ENCODE results near the gene ADIPOR2.

The ADIPOR2 gene

DNA sequence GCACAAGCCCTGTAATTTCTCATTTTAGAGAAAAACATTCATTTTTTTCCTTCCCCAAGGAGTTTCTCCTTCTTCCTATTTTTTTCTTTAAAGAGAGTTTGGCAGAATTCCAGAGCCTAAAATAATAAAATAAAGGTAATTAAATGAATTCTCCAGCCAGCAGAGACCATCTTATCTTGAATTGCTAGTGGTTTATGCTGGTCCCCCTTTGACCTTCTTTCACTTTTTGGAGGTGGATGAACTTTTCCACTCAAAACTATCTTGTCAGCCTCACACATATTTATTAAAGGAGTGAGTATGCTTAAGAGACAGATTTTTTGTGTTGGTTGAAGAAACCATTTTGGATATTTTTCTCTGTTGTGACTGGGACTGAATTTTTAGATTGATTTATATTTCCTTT lies 47.6 kb downstream of the ADIPOR2 start:
- DNase-seq = no peak

DNA sequence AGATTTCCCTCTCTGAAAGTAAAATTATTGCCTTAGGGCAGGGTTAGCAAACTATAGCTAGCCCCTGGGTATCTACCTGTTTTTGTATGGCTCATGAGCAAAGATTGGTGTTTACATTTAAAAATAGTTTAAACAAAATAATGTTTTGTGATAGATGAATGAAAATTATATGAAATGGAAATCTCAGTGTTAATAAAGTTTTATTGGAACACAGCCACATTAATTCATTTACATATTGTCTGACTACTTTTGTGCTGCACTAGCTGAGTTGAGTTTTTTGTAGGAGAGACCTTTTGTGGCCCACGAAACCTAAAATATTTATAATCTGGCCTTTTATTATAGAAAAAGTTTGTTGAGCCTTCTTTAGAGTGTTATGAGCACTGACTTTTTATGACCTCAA lies 48.5 kb downstream of the ADIPOR2 start:
- DNase-seq = no peak

- DNase-seq = no peak
Measured at GRCh38 chr12:1740161-1740948, 49.5 kb downstream of the ADIPOR2 start.

- no peak for DNase-seq
Measured at GRCh38 chr12:1741154-1741949, 50.5 kb downstream of the ADIPOR2 start.

GRCh38 chr12:1744932-1745331 lies 54.1 kb downstream of the ADIPOR2 start:
- DNase-seq = no peak

- no peak for DNase-seq
Measured at GRCh38 chr12:1747609-1748008, 56.7 kb downstream of the ADIPOR2 start.

DNA sequence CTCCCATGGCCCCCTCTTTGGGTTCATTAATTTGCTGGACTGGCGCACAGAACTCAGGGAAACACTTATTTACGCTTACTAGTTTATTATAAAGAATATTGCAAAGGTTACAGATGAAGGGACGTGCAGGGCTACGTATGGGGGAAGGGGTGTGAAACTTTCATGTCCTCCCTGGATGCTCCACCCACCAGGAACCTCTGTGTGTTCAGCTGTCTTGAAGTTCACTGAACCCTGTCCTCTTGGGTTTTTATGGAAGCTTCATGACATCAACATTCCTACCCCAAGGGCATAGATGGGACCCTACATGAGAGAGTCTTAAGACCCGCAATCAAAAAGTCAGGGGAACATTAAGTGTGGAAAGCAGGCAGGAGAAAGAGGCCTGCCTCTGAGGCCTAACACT lies 58.1 kb downstream of the ADIPOR2 start:
- no peak for DNase-seq

DNA sequence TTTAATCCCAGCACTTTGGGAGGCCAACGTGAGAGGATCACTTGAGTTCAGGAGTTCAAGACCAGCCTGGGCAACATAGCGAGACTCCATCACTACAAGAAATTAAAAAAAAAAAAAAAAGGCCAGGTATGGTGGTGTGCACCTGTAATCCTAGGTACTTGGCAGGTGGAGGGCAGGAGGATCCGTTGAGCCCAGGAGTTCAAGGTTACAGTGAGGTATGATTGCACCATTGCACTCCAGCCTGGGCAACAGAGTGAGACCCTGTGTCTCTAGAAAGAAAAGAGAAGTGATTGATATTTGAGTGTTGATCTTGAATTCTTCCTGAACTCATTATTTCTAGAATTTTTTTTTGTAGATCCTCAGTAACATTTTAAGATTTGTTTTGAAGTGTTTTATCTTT lies 59.4 kb downstream of the ADIPOR2 start:
- DNase-seq = no peak

- DNase-seq = no peak
Measured at GRCh38 chr12:1758376-1758775, 67.5 kb downstream of the ADIPOR2 start.

DNA sequence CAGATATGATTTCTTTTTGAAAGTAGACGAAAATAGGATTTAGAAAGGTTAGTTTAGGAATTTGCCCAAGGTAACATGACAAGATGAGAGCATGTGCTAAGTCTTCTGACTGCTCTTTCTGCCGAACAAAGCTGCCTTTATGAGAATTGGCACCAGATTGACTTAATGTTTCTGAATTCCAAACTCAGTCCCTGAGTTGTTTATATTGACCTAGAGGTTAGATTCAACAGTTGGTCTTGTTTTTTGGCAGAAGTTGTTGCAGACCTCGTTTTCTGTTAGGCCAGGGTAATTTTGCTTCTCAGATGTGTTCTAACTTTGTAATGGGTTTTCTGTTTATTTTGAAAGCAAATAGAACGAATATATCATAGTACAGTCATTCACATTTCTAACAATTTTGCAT lies 68.0 kb downstream of the ADIPOR2 start:
- no peak for DNase-seq

- no peak for DNase-seq
Measured at GRCh38 chr12:1760566-1761382, 69.9 kb downstream of the ADIPOR2 start.

GRCh38 chr12:1761857-1762256 lies 71.0 kb downstream of the ADIPOR2 start:
- no peak for DNase-seq

GRCh38 chr12:1763153-1763552 lies 72.3 kb downstream of the ADIPOR2 start:
- DNase-seq = no peak

- no peak for DNase-seq
Measured at GRCh38 chr12:1766110-1766509, 75.2 kb downstream of the ADIPOR2 start.

DNA sequence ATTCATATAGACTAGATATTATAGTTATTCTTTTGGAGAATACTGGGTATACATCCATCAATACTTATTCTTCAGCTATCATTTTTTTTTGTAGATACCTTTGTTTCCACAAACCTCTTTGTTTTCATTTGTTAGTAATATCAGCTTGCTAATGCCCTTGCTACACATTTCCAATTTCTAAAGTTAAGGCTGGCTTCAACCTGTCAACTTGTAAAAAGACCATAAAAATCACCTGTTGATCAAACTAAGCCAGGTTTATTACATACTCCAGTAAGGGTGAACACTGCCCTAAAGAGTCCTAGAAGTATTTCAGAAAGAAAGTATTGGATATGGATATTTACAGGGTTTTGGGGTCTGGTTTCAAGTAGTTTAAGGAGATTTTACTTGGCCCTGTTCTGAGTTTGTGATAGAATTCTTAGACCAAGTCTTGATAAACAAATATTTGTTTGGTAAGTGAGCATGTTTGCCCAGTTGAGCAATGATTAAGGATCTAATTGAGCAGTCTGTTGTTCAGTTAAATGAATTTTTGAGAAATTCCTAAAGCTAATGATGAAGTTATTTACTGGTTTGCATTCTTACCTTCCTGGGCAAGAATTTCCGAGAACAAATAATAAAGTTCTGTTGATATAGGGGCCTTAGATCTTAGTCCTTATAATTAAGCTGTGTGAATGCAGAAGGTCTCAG lies 76.7 kb downstream of the ADIPOR2 start:
- no peak for DNase-seq

DNA sequence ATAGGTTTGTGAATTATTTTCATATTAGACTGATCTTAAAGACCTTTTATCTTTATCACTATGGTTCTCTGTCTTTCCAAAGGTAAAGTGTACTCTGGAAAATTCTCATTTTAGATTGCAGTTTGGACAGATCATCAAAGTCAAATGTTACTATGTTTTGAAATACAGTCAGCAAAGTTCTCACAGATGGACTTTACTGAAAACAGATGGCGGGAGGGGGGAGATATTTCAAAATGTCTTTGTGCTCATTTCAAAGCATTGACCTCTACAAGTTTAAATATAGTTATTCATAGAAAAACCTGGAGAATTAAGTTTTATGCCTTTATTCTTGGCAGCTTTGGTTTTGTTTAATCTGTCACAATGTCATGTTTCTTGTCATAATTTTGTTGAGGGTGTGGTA lies 77.7 kb downstream of the ADIPOR2 start:
- DNase-seq = no peak

DNA sequence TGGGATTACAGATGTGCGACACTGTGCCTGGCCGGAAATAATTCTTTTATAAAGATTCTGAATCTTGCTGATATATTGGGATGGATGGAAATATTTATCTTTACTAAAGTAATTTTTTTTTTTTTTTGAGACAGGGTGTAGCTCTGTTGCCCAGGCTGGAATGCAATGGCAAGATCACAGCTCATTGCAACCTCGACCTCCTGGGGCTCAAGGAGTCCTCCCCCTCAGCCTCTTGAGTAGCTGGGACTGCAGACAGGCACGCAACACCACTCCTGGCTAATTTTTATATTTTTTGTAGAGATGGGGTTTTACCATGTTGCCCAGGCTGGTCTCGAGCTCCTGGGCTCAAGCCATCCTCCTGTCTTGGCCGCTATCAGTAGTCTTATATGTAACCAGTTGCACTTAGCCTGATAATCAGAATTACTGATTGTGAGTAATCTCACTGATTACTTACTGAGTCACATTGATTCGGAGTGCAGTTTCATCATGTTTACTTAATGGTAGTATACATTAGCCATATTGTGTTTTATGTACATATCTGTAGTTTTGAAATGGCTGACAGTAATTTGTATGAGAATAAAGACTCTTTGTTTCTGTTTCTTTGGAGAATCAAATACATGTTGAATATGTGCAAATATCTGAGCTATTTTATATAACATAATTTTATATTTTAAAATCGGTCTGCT lies 79.1 kb downstream of the ADIPOR2 start:
- DNase-seq = no peak

DNA sequence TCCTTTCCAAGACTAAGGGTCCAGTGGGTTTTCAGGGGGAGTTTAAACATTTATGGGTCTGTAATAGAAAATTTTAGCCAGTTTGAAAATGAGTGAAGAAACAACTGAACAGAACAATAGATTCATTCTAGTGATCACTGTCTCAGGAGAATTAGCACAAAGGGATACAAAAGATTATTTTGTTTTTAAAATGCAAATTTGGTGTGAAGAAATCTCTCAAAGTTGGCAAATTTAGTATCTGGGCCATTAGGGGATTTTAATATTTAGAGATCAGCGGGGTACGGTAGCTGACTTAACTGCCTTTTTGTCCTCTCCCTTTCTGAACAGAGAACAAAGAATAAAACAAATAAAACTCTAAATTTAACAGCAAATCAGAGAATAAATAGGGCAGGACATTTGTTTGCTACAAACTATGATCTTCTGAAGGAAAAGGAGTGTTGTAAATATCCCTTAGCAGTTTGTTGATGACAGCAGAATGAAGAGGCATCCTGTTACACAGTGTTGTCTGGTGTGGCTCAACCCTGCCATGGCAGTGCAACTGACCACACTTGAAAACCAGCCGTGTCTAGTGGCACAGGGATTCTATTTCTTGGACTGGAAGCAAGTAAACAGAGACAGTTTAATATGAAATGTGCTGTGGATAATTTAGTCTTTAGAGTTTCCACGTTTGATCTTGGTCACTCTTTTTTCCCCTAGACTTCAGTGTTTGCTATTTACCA lies 83.2 kb downstream of the ADIPOR2 start:
- no peak for DNase-seq

DNA sequence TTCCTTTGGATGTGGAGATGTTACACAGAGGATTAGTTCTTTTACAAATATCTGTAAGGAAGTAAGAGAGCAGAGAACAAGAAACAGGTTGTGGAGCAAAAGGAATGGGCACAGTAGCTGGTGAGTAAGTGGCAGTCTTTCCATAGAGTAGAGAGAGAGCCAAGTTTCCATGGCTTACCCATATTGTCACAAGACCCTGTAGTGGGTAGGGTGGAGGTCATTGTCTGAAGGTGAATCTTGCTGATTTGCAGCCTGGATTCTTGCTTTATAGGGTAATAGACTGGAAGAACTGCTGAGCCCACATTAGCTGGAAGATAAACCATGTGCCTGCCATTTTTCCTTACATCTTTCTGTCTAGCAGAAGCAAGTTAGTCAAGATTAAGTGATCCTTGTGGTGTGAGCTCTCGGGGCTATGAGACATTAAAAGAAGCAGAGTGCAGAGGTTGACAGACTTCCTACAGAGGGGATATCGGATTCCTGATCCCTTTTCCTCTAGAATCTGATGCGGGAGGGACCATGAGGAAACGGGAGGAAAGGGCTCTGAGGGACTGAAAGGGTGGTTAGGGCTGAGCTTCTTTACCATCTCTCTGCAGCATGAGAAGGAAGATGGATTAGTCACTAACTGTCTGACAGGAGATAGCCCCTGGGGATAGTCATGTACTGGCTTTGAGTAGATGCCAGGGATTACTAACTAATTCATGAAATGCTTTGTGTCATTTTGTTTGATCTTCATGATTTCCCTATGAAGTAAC lies 85.5 kb downstream of the ADIPOR2 start:
- DNase-seq = no peak

GRCh38 chr12:1777798-1778197 lies 86.9 kb downstream of the ADIPOR2 start:
- DNase-seq = no peak

- no peak for DNase-seq
Measured at GRCh38 chr12:1778911-1779310, 88.0 kb downstream of the ADIPOR2 start.

Measured in activated CD4-positive, alpha-beta T cell treated with anti-CD3 and anti-CD28 coated beads, Interleukin-2, amount 50 U/mL, for 1 hour (primary cell).